CD14-positive monocyte (primary cell): ENCODE measurements around the gene CEBPZ. TPM values are rescaled to one million over a fixed set of nuclear protein-coding genes. Genes with fewer than 3 reads are reported as not detected.
"Not testable (repeated sequence)": the region's sequence is repeated elsewhere in the genome, so short reads cannot be mapped to it uniquely, and the experiment has no call there.

Experiments used
- DNase-seq, 3 donors: peaks; one replicate each; pipeline ENCODE4 v3.0.0-alpha.2; 2011 to 2022
- H2AFZ ChIP-seq: 2 replicates; pipeline ENCODE4 v1.6.0; 2012; ENCODE audit warnings: mild to moderate bottlenecking, low read depth, low read length, inconsistent platforms; ENCODE audit not compliant: insufficient read depth, poor library complexity, severe bottlenecking
- H3K27ac ChIP-seq, 2 donors: 1 replicate in 1 of 2; 2 replicates in 1 of 2; pipeline ENCODE4 v1.5.1; 2012 to 2013; ENCODE audit warnings: low read length in 2 of 2, control low read depth in 1 of 2, inconsistent platforms in 1 of 2, low read depth in 1 of 2, mild to moderate bottlenecking in 1 of 2
- H3K27me3 ChIP-seq, 2 donors: one replicate each; pipeline versions ENCODE4 v1.6.0 to v1.6.1; 2011 to 2013; ENCODE audit warnings: low read length in 2 of 2; ENCODE audit not compliant: control insufficient read depth in 2 of 2, insufficient read depth in 2 of 2
- H3K36me3 ChIP-seq, 2 donors: replicated peaks in 1 of 2; 1 replicate in 1 of 2; 2 replicates in 1 of 2; pipeline versions ENCODE4 v1.5.1 to v1.6.1; 2012 to 2013; ENCODE audit warnings: low read length in 2 of 2, control low read depth in 1 of 2, inconsistent platforms in 1 of 2, mild to moderate bottlenecking in 1 of 2; ENCODE audit not compliant: insufficient read depth in 2 of 2, control insufficient read depth in 1 of 2
- H3K4me1 ChIP-seq, 2 donors: 1 replicate in 1 of 2; 2 replicates in 1 of 2; pipeline versions ENCODE4 v1.5.1 to v1.6.1; 2012 to 2013; ENCODE audit warnings: low read length in 2 of 2, control low read depth in 1 of 2, inconsistent platforms in 1 of 2, mild to moderate bottlenecking in 1 of 2, moderate library complexity in 1 of 2; ENCODE audit not compliant: insufficient read depth in 2 of 2, control insufficient read depth in 1 of 2
- H3K4me2 ChIP-seq: replicated peaks from 2 replicates; pipeline ENCODE3; 2012; ENCODE audit warnings: low read length, moderate library complexity, mild to moderate bottlenecking; ENCODE audit not compliant: poor library complexity, severe bottlenecking; ENCODE audit errors: extremely low read depth
- H3K4me3 ChIP-seq, 3 experiments: fragments of 200-600 bp in 1 of 3; sonication (generic) in 1 of 3; replicated peaks in 1 of 3; 1 replicate in 2 of 3; 2 replicates in 1 of 3; pipeline ENCODE4 v1.5.1; 2011 to 2013; ENCODE audit warnings: low read length in 3 of 3, mild to moderate bottlenecking in 3 of 3, control low read depth in 2 of 3, low read depth in 2 of 3, inconsistent platforms in 1 of 3, moderate library complexity in 1 of 3
- H3K79me2 ChIP-seq: 2 replicates; pipeline ENCODE4 v1.6.0; 2012; ENCODE audit warnings: mild to moderate bottlenecking, control low read depth, inconsistent platforms, low read length, moderate library complexity; ENCODE audit not compliant: insufficient read depth
- H3K9ac ChIP-seq: 2 replicates; pipeline ENCODE4 v1.6.0; 2017; ENCODE audit warnings: low read length, mild to moderate bottlenecking; ENCODE audit not compliant: insufficient read depth, poor library complexity, severe bottlenecking
- H3K9me3 ChIP-seq, 2 donors: replicated peaks in 1 of 2; 1 replicate in 1 of 2; 2 replicates in 1 of 2; pipeline versions ENCODE4 v1.5.1 to v1.6.1; 2012 to 2013; ENCODE audit warnings: low read length in 2 of 2, control low read depth in 1 of 2; ENCODE audit not compliant: control insufficient read depth in 1 of 2, insufficient read depth in 1 of 2
- H4K20me1 ChIP-seq: 2 replicates; pipeline ENCODE4 v1.6.0; 2012; ENCODE audit warnings: mild to moderate bottlenecking, low read length, control low read depth, moderate library complexity; ENCODE audit not compliant: insufficient read depth
- H3K27ac Mint-ChIP-seq, 7 donors: one replicate each; pipeline ENCODE4 v1.8.0; 2020; ENCODE audit warnings: mild to moderate bottlenecking in 7 of 7, mixed read lengths in 7 of 7, moderate library complexity in 6 of 7, inconsistent platforms in 2 of 7
- H3K27me3 Mint-ChIP-seq, 3 donors: one replicate each; pipeline ENCODE4 v1.8.0; 2021 to 2022; ENCODE audit warnings: low read depth in 3 of 3, mild to moderate bottlenecking in 3 of 3, mixed read lengths in 3 of 3, moderate library complexity in 3 of 3, inconsistent platforms in 1 of 3
- H3K36me3 Mint-ChIP-seq, 2 donors: one replicate each; pipeline ENCODE4 v1.8.0; 2020; ENCODE audit warnings: mixed read lengths in 2 of 2, inconsistent platforms in 1 of 2, mild to moderate bottlenecking in 1 of 2
- H3K4me1 Mint-ChIP-seq: one replicate; pipeline ENCODE4 v1.8.0; 2020; ENCODE audit warnings: mild to moderate bottlenecking, mixed read lengths
- H3K4me3 Mint-ChIP-seq, 2 donors: one replicate each; pipeline ENCODE4 v1.8.0; 2020; ENCODE audit warnings: mild to moderate bottlenecking in 2 of 2, mixed read lengths in 2 of 2, moderate library complexity in 1 of 2
- H3K9me3 Mint-ChIP-seq, 7 donors: one replicate each; pipeline ENCODE4 v1.8.0; 2020 to 2022; ENCODE audit warnings: mixed read lengths in 7 of 7, mild to moderate bottlenecking in 6 of 7, moderate library complexity in 6 of 7, inconsistent platforms in 2 of 7
- CTCF ChIP-seq: fragments of 200-600 bp; IDR thresholded peaks from one replicate; pipeline ENCODE4 v1.8.0; 2022; ENCODE audit warnings: antibody characterized with exemption, mild to moderate bottlenecking
- WGBS: methylation state at CpG from one replicate; pipeline ENCODE4 v1.1.5; 2013; ENCODE audit warnings: missing lambda C conversion rate; ENCODE audit not compliant: insufficient coverage; 5-methylcytosine and 5-hydroxymethylcytosine counted together
- intact Hi-C, 2 donors: fragments of 100-400 bp; cut with micrococcal nuclease; formaldehyde crosslinking; loops; one replicate each; pipeline versions ENCODE4 v1.15.0 to v1.15.1; 2023
- polyA plus RNA-seq, 3 donors: library from polyadenylated mRNA; depleted of rRNA in 1 of 3; unstranded in 2 of 3; stranded (reverse) in 1 of 3; fragments of 300-500 nt in 2 of 3; fragments of >200 nt in 1 of 3; fragmentation: Illumina TruSeq in 2 of 3; gene quantifications; 1 replicate in 2 of 3; 2 replicates in 1 of 3; pipeline ENCODE4 v1.2.3, GENCODE V29; 2012 to 2021

Gene CEBPZ
- polyA plus RNA-seq, 3 donors: 5.7 to 11.2 (median 11.1) TPM

GRCh38 chr2:37226863-37227262 lies 4.5 kb downstream of the CEBPZ start:
- peaks cover 13 to 17% of the 10 kb centered on the region in 2 donors for H3K4me1 ChIP-seq
- no peaks in the 10 kb centered on the region for H3K27me3 ChIP-seq
- peaks cover 22% of the 10 kb centered on the region for H4K20me1 ChIP-seq
- no peak overlapping the region for H3K9ac ChIP-seq
- no peak overlapping the region for H3K4me2 ChIP-seq
- no peak for TF ChIP-seq CTCF
- no peaks in the 10 kb centered on the region for H3K27me3 Mint-ChIP-seq
- H3K27ac Mint-ChIP-seq: peak overlapping the region in 1 of 7 donors; percentile 32
- H3K36me3 ChIP-seq: peaks cover 36 to 58% of the 10 kb centered on the region in 2 donors
- WGBS: no CpG with 5 or more reads among the region's 4 CpGs
- no peak for DNase-seq
- H3K79me2 ChIP-seq: peaks cover 76% of the 10 kb centered on the region
- H2AFZ ChIP-seq: no peak overlapping the region
- no peak overlapping the region for H3K4me3 ChIP-seq
- no peak overlapping the region for H3K4me3 Mint-ChIP-seq
- no peak overlapping the region for H3K27ac ChIP-seq
- H3K4me1 Mint-ChIP-seq: peaks cover 9% of the 10 kb centered on the region
- intact Hi-C loops: no loop called here
- no peaks in the 10 kb centered on the region for H3K9me3 Mint-ChIP-seq
- no peaks in the 10 kb centered on the region for H3K9me3 ChIP-seq
- peaks cover 44 to 51% of the 10 kb centered on the region in 2 donors for H3K36me3 Mint-ChIP-seq

- H3K79me2 ChIP-seq: peaks cover 61% of the 10 kb centered on the region
- H3K4me3 Mint-ChIP-seq, H3K4me1 ChIP-seq, H3K4me2 ChIP-seq, H3K27me3 ChIP-seq, H3K27ac ChIP-seq, intact Hi-C loops, H3K9me3 Mint-ChIP-seq, DNase-seq, H3K4me1 Mint-ChIP-seq, H3K9me3 ChIP-seq, H3K9ac ChIP-seq, H2AFZ ChIP-seq, H3K4me3 ChIP-seq, H3K27me3 Mint-ChIP-seq: not testable (repeated sequence)
- H3K36me3 ChIP-seq: peaks cover 53 to 75% of the 10 kb centered on the region in 2 donors
- no CpG with 5 or more reads among the region's 2 CpGs for WGBS
- H3K27ac Mint-ChIP-seq: peak overlapping the region in 1 of 7 donors; percentile 30
- peaks cover 22% of the 10 kb centered on the region for H4K20me1 ChIP-seq
- H3K36me3 Mint-ChIP-seq: peaks cover 61 to 68% of the 10 kb centered on the region in 2 donors
These were observed 6.3 kb downstream of the CEBPZ start for GRCh38 chr2:37225129-37225528.
